DND-41 (cell line): ENCODE data around the gene KRTAP2-2.

Experiments
- ATAC-seq: fragments of 200-7000 bp; cut with Tn5 transposase; 3 replicates; pipeline ENCODE4 v1.9.1; 2021; ENCODE audit warnings: low read depth; ENCODE audit not compliant: insufficient read depth
- DNase-seq: peaks from one replicate; pipeline ENCODE4 v3.0.0-alpha.2; 2020
- H2AFZ ChIP-seq: 2 replicates; pipeline ENCODE4 v1.6.0; 2012; ENCODE audit warnings: low read depth, low read length
- H3K27ac ChIP-seq: 2 replicates; pipeline ENCODE4 v1.5.1; 2012; ENCODE audit warnings: low read length, inconsistent platforms
- H3K27me3 ChIP-seq: fragments of 200-600 bp; sonication (generic); 2 replicates; pipeline ENCODE4 v1.6.0; 2012; ENCODE audit warnings: low read length, mild to moderate bottlenecking, inconsistent platforms; ENCODE audit not compliant: insufficient read depth, poor library complexity
- H3K36me3 ChIP-seq: 2 replicates; pipeline ENCODE4 v1.5.1; 2012; ENCODE audit warnings: low read length, inconsistent platforms; ENCODE audit not compliant: insufficient read depth
- H3K4me1 ChIP-seq: 2 replicates; pipeline ENCODE4 v1.5.1; 2012; ENCODE audit warnings: mild to moderate bottlenecking, low read length; ENCODE audit not compliant: insufficient read depth
- H3K4me2 ChIP-seq: 2 replicates; pipeline ENCODE4 v1.6.0; 2012; ENCODE audit warnings: mild to moderate bottlenecking, moderate library complexity, low read length, inconsistent platforms; ENCODE audit not compliant: insufficient read depth
- H3K4me3 ChIP-seq, 2 experiments: fragments of 200-600 bp in 1 of 2; shearing (Covaris generic) in 1 of 2; 2 replicates each; pipeline ENCODE4 v1.5.1; 2012 to 2016; ENCODE audit warnings: inconsistent platforms in 2 of 2, low read length in 2 of 2, mild to moderate bottlenecking in 2 of 2, low read depth in 1 of 2, moderate library complexity in 1 of 2
- H3K79me2 ChIP-seq: 2 replicates; pipeline ENCODE4 v1.6.0; 2012; ENCODE audit warnings: low read length, inconsistent platforms; ENCODE audit not compliant: insufficient read depth
- H3K9ac ChIP-seq: 2 replicates; pipeline ENCODE4 v1.6.0; 2012; ENCODE audit warnings: low read depth, mild to moderate bottlenecking, inconsistent platforms, low read length, moderate library complexity
- H3K9me3 ChIP-seq: 2 replicates; pipeline ENCODE4 v1.5.1; 2012; ENCODE audit warnings: low read length, moderate library complexity, mild to moderate bottlenecking, inconsistent platforms; ENCODE audit not compliant: insufficient read depth, severe bottlenecking
- H4K20me1 ChIP-seq: 2 replicates; pipeline ENCODE4 v1.6.0; 2012; ENCODE audit warnings: low read length; ENCODE audit not compliant: insufficient read depth
- EZH2 ChIP-seq: IDR thresholded peaks from 3 replicates; pipeline ENCODE4 v1.6.1; 2012; ENCODE audit warnings: borderline replicate concordance, low read depth, mild to moderate bottlenecking, moderate library complexity, low read length, inconsistent platforms; ENCODE audit not compliant: severe bottlenecking
- TF ChIP-seq, protein P1 (sequence below): IDR thresholded peaks from 2 replicates; pipeline ENCODE4 v1.5.1; 2012; ENCODE audit warnings: borderline replicate concordance, low read length, moderate library complexity, mild to moderate bottlenecking; ENCODE audit not compliant: poor library complexity, severe bottlenecking; ENCODE audit errors: extremely low read depth

The KRTAP2-2 gene

DNA sequence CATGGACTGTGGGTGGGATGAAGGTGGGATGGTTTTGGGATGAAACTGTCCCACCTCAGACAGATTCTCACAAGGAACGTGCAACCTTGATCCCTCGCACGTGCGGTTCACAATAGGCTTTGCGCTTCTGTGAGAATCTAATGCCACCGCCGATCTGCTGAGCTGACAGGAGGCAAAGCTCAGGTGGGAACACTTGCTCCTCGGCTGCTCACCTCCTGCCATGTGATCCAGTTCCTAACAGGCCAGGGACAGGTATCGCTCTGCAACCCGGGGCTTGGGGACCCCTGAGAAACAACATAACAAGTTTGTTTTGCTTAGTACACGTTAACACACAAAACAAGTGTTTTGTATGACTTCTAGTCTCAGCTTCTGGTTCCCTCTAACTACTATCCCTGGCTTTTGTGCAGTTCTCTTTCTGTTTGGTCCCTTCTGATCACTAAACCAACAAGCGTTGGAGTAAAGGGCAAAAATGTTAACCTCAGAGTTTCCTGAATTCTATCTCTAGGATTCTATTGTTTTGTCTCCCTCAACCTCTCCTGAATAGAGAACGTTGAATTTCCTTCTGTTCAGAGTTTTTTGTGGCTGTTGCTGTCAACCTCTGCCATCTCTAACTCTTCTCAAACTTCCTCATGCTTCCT is 38.3 kb downstream of the KRTAP2-2 start:
- Histone ChIP-seq H3K4me3 (no peak overlapping the region), H4K20me1 (no peaks in the 10 kb centered on the region), H3K4me2 (no peak overlapping the region), H3K79me2 (no peaks in the 10 kb centered on the region), H3K4me1 (no peaks in the 10 kb centered on the region), H3K9ac (no peak overlapping the region), H3K9me3 (no peaks in the 10 kb centered on the region), H3K27me3 (peaks cover 11% of the 10 kb centered on the region), H3K36me3 (no peaks in the 10 kb centered on the region), H3K27ac (no peak overlapping the region), H2AFZ (no peak overlapping the region)
- TF ChIP-seq, protein P1, sequence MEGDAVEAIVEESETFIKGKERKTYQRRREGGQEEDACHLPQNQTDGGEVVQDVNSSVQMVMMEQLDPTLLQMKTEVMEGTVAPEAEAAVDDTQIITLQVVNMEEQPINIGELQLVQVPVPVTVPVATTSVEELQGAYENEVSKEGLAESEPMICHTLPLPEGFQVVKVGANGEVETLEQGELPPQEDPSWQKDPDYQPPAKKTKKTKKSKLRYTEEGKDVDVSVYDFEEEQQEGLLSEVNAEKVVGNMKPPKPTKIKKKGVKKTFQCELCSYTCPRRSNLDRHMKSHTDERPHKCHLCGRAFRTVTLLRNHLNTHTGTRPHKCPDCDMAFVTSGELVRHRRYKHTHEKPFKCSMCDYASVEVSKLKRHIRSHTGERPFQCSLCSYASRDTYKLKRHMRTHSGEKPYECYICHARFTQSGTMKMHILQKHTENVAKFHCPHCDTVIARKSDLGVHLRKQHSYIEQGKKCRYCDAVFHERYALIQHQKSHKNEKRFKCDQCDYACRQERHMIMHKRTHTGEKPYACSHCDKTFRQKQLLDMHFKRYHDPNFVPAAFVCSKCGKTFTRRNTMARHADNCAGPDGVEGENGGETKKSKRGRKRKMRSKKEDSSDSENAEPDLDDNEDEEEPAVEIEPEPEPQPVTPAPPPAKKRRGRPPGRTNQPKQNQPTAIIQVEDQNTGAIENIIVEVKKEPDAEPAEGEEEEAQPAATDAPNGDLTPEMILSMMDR: no peak
- no peak for TF ChIP-seq EZH2
- DNase-seq: no peak
- no peak for ATAC-seq

DNA sequence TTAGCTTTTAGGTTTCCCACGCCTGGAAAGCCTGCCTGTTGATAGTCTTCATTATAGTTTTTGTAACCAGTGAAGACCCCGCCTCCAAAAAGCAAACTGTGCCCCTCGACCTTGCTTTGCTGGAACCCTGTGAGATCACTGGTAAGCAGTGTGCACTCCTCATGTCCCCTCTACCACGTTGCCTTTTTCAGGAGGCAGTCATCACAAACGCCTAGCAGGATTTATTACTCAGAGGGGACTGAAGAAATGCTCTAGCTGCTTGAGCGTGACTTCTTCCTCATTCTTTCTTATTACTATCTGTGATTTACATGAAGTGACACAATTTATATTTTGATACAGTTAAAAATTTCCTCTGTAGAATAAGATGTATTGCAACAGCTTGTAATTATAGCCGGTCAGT is 39.6 kb downstream of the KRTAP2-2 start:
- DNase-seq (no peak), ATAC-seq (no peak)
- peaks cover 16% of the 10 kb centered on the region for H3K27me3 ChIP-seq
- H3K9ac ChIP-seq: no peak overlapping the region
- H3K27ac ChIP-seq: no peak overlapping the region
- no peaks in the 10 kb centered on the region for H3K79me2 ChIP-seq
- H3K4me2 ChIP-seq: no peak overlapping the region
- H3K4me1 ChIP-seq: no peaks in the 10 kb centered on the region
- H4K20me1 ChIP-seq: no peaks in the 10 kb centered on the region
- no peaks in the 10 kb centered on the region for H3K36me3 ChIP-seq
- H3K4me3 ChIP-seq: no peak overlapping the region
- no peak overlapping the region for H2AFZ ChIP-seq
- no peaks in the 10 kb centered on the region for H3K9me3 ChIP-seq
- TF ChIP-seq, protein P1: no peak
- TF ChIP-seq EZH2: no peak

DNA sequence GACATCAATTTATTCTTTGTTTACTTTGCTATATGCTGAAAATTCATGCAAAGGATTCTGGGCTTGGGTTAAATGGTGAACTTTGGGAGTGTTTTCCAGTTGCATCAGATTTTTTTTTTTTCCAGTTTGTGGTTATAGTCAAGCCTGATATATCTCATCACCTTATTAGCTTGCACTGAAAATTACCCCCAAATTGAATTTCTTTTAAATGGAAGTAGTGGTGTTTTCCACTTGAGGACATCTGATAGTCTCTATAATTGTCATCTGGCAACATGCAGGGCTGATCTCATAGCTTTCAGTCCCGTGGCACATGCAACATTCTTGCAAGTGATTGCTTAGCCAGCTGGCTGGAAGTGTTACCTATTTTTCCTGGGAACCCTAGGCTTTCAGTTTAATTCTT is 41.4 kb downstream of the KRTAP2-2 start:
- no peak overlapping the region for H3K9ac ChIP-seq
- peaks cover 18% of the 10 kb centered on the region for H3K27me3 ChIP-seq
- ATAC-seq (no peak), DNase-seq (no peak)
- no peaks in the 10 kb centered on the region for H3K36me3 ChIP-seq
- H2AFZ ChIP-seq: no peak overlapping the region
- no peaks in the 10 kb centered on the region for H3K9me3 ChIP-seq
- no peaks in the 10 kb centered on the region for H4K20me1 ChIP-seq
- no peak overlapping the region for H3K27ac ChIP-seq
- no peak for TF ChIP-seq EZH2
- no peak overlapping the region for H3K4me3 ChIP-seq
- no peaks in the 10 kb centered on the region for H3K4me1 ChIP-seq
- H3K4me2 ChIP-seq: no peak overlapping the region
- no peaks in the 10 kb centered on the region for H3K79me2 ChIP-seq

DNA sequence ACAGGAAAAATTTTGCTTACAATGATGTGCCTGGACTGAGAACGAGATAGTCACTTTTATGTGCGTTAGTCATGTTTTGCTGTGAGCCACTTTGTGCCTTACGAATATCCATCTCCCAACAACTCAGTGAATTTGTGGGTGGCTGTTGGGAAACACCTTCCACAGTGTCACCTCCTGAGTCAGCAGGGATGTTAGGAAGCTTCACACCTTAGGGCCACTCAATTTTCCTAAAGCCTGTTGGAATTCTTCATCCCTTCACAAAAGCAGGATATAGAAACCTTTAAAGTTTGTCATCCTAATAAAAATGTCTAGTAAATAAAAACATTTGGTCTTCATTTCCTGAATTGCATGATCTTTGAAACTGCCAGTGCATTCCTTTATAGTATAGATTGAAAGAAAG is 41.8 kb downstream of the KRTAP2-2 start:
- H3K9ac ChIP-seq: no peak overlapping the region
- TF ChIP-seq, protein P1: no peak
- no peak for TF ChIP-seq EZH2
- H2AFZ ChIP-seq: no peak overlapping the region
- no peak overlapping the region for H3K4me2 ChIP-seq
- H4K20me1 ChIP-seq: no peaks in the 10 kb centered on the region
- H3K36me3 ChIP-seq: no peaks in the 10 kb centered on the region
- H3K9me3 ChIP-seq: no peaks in the 10 kb centered on the region
- H3K27me3 ChIP-seq: peaks cover 20% of the 10 kb centered on the region
- H3K27ac ChIP-seq: no peak overlapping the region
- H3K4me1 ChIP-seq: no peaks in the 10 kb centered on the region
- ATAC-seq (no peak), DNase-seq (no peak)
- H3K4me3 ChIP-seq: no peak overlapping the region
- no peaks in the 10 kb centered on the region for H3K79me2 ChIP-seq
